Sigmoid colon (tissue), 3 donors: ENCODE measurements around the gene ADRA2B.

Source experiments
- CTCF ChIP-seq, 4 experiments: fragments of 450-650 bp in 3 of 4; fragments of 200-600 bp in 1 of 4; IDR thresholded peaks; one replicate each; pipeline ENCODE4 v1.5.1; 2016 to 2019; ENCODE audit warnings: antibody characterized with exemption in 4 of 4, mild to moderate bottlenecking in 3 of 4, moderate library complexity in 2 of 4
- POLR2A ChIP-seq, 2 donors: fragments of 450-650 bp; IDR thresholded peaks; one replicate each; pipeline ENCODE4 v1.6.1; 2016; ENCODE audit warnings: antibody characterized with exemption in 2 of 2, mild to moderate bottlenecking in 2 of 2, moderate library complexity in 2 of 2

GRCh38 chr2:96163768-96164429 is 47.5 kb upstream of the ADRA2B start:
- TF ChIP-seq CTCF (IDR thresholded peaks at IDR 0.05) (no peak), POLR2A (IDR thresholded peaks at IDR 0.05) (no peak)
